Fibroblast of lung (primary cell): Measurements from ENCODE around the gene CAMTA1. TPM values are rescaled to one million over a fixed set of nuclear protein-coding genes. Genes with fewer than 3 reads are reported as not detected.
A peak's percentile ranks its signal among the peaks of the same experiment; 100 is the strongest.

ENCODE experiments used
- DNase-seq, 2 donors: peaks; one replicate each; pipeline versions ENCODE4 v3.0.0 to v3.0.0-alpha.2; 2010; ENCODE audit warnings: low read depth in 2 of 2
- H2AFZ ChIP-seq: 2 replicates; pipeline ENCODE4 v1.5.1; 2012; ENCODE audit warnings: low read length, control low read depth, inconsistent platforms
- H3K27ac ChIP-seq: 2 replicates; pipeline ENCODE4 v1.5.1; 2011; ENCODE audit warnings: low read length, control low read depth; ENCODE audit not compliant: insufficient read depth
- H3K27me3 ChIP-seq: 2 replicates; pipeline ENCODE4 v1.5.1; 2011; ENCODE audit warnings: mild to moderate bottlenecking, low read length; ENCODE audit not compliant: control insufficient read depth, insufficient read depth
- H3K36me3 ChIP-seq: 2 replicates; pipeline ENCODE4 v1.5.1; 2011; ENCODE audit warnings: low read length; ENCODE audit not compliant: control insufficient read depth, insufficient read depth
- H3K4me1 ChIP-seq: 2 replicates; pipeline ENCODE4 v1.5.1; 2011; ENCODE audit warnings: low read length; ENCODE audit not compliant: control insufficient read depth, insufficient read depth; ENCODE audit errors: extremely low read depth
- H3K4me2 ChIP-seq: 2 replicates; pipeline ENCODE4 v1.5.1; 2011; ENCODE audit warnings: low read length, control low read depth; ENCODE audit not compliant: insufficient read depth; ENCODE audit errors: extremely low read depth
- H3K4me3 ChIP-seq, 4 experiments: fragments of 200-600 bp in 1 of 4; sonication (generic) in 1 of 4; replicated peaks in 1 of 4; 2 replicates each; pipeline ENCODE4 v1.5.1; 2011 to 2016; ENCODE audit warnings: low read length in 4 of 4, low read depth in 3 of 4, mild to moderate bottlenecking in 3 of 4, control low read depth in 2 of 4, inconsistent platforms in 1 of 4, mixed read lengths in 1 of 4; ENCODE audit not compliant: insufficient read depth in 1 of 4; ENCODE audit errors: control extremely low read depth in 1 of 4
- H3K79me2 ChIP-seq: 2 replicates; pipeline ENCODE4 v1.5.1; 2012; ENCODE audit warnings: mild to moderate bottlenecking, low read length, inconsistent platforms; ENCODE audit not compliant: control insufficient read depth, insufficient read depth
- H3K9ac ChIP-seq: 2 replicates; pipeline ENCODE4 v1.5.1; 2011; ENCODE audit warnings: mild to moderate bottlenecking, low read length, control low read depth; ENCODE audit not compliant: insufficient read depth
- H3K9me3 ChIP-seq: 2 replicates; pipeline ENCODE4 v1.5.1; 2012; ENCODE audit warnings: low read depth, low read length; ENCODE audit not compliant: control insufficient read depth, insufficient read depth
- H4K20me1 ChIP-seq: 2 replicates; pipeline ENCODE4 v1.5.1; 2011; ENCODE audit warnings: low read length; ENCODE audit not compliant: control insufficient read depth, insufficient read depth; ENCODE audit errors: extremely low read depth
- CTCF ChIP-seq, 2 donors: IDR thresholded peaks in 1 of 2; conservative IDR thresholded peaks in 1 of 2; 1 replicate in 1 of 2; 2 replicates in 1 of 2; pipeline ENCODE4 v1.5.1; 2011 to 2012; ENCODE audit warnings: low read length in 2 of 2, control low read depth in 1 of 2, inconsistent platforms in 1 of 2, low read depth in 1 of 2, mild to moderate bottlenecking in 1 of 2
- EZH2 ChIP-seq: IDR thresholded peaks from 2 replicates; pipeline ENCODE4 v1.5.1; 2012; ENCODE audit warnings: low read length, control low read depth, mild to moderate bottlenecking; ENCODE audit errors: missing control alignments
- polyA plus RNA-seq, 2 donors: library from polyadenylated mRNA; depleted of rRNA in 1 of 2; stranded (reverse) in 1 of 2; unstranded in 1 of 2; fragments of >200 nt; gene quantifications; 2 replicates each; pipeline ENCODE4 v1.2.1, GENCODE V29; 2011 to 2012; ENCODE audit warnings: missing spikeins in 1 of 2
- total RNA-seq: library from RNA; depleted of rRNA; stranded (reverse); fragments of >200 nt; gene quantifications from 2 replicates; pipeline ENCODE4 v1.2.1, GENCODE V29; 2014

Gene CAMTA1
- total and polyA plus RNA-seq, 2 donors (not counting 1 experiment from before 2014, with no cell fraction given): 47.6 to 86.0 TPM

- Histone ChIP-seq H3K4me1 (peaks cover 2% of the 10 kb centered on the region), H3K9me3 (no peaks in the 10 kb centered on the region), H3K9ac (no peak overlapping the region), H3K36me3 (peaks cover 4% of the 10 kb centered on the region), H4K20me1 (no peaks in the 10 kb centered on the region), H3K4me2 (no peak overlapping the region), H2AFZ (no peak overlapping the region), H3K27ac (no peak overlapping the region), H3K27me3 (no peaks in the 10 kb centered on the region), H3K79me2 (no peaks in the 10 kb centered on the region), H3K4me3 (no peak overlapping the region)
- DNase-seq: no peak
- no peak for TF ChIP-seq CTCF (conservative IDR thresholded peaks at IDR 0.05 in 1 of 2, IDR thresholded peaks at IDR 0.05 in 1 of 2; ENCODE audit: low read depth in 1 of 2, low read length in 2 of 2)
- no peak for TF ChIP-seq EZH2
These were observed 1024.5 kb downstream of the CAMTA1 start for GRCh38 chr1:7809742-7810141.

- H3K36me3 ChIP-seq: peaks cover 4% of the 10 kb centered on the region
- no peak for TF ChIP-seq CTCF (conservative IDR thresholded peaks at IDR 0.05 in 1 of 2, IDR thresholded peaks at IDR 0.05 in 1 of 2; ENCODE audit: low read depth in 1 of 2, low read length in 2 of 2)
- TF ChIP-seq EZH2: no peak
- H3K27me3 ChIP-seq: no peaks in the 10 kb centered on the region
- no peaks in the 10 kb centered on the region for H3K79me2 ChIP-seq
- peaks cover 2% of the 10 kb centered on the region for H3K4me1 ChIP-seq
- no peak overlapping the region for H3K9ac ChIP-seq
- no peaks in the 10 kb centered on the region for H3K9me3 ChIP-seq
- H4K20me1 ChIP-seq: no peaks in the 10 kb centered on the region
- H2AFZ ChIP-seq: no peak overlapping the region
- H3K27ac ChIP-seq: peak overlapping the region; percentile 4
- no peak overlapping the region for H3K4me2 ChIP-seq
- no peak overlapping the region for H3K4me3 ChIP-seq
- peak; percentile 91 to 97 for DNase-seq
These were observed 1025.1 kb downstream of the CAMTA1 start for GRCh38 chr1:7810395-7810794.

GRCh38 chr1:7811476-7811875 lies 1026.2 kb downstream of the CAMTA1 start:
- H2AFZ ChIP-seq: no peak overlapping the region
- no peak overlapping the region for H3K27ac ChIP-seq
- no peaks in the 10 kb centered on the region for H3K9me3 ChIP-seq
- H3K36me3 ChIP-seq: peaks cover 4% of the 10 kb centered on the region
- H3K4me3 ChIP-seq: no peak overlapping the region
- no peak for TF ChIP-seq EZH2
- no peak for TF ChIP-seq CTCF (conservative IDR thresholded peaks at IDR 0.05 in 1 of 2, IDR thresholded peaks at IDR 0.05 in 1 of 2; ENCODE audit: low read depth in 1 of 2, low read length in 2 of 2)
- H3K9ac ChIP-seq: no peak overlapping the region
- DNase-seq: no peak
- H3K79me2 ChIP-seq: no peaks in the 10 kb centered on the region
- H3K27me3 ChIP-seq: no peaks in the 10 kb centered on the region
- peaks cover 2% of the 10 kb centered on the region for H3K4me1 ChIP-seq
- H4K20me1 ChIP-seq: no peaks in the 10 kb centered on the region
- no peak overlapping the region for H3K4me2 ChIP-seq
